ENCODE results near the gene GALNT9.
A peak's percentile ranks its signal among the peaks of the same experiment; 100 is the strongest.

The GALNT9 gene

GRCh38 chr12:132154341-132154761, 175.0 kb downstream of the GALNT9 start:
- peak; percentile 16 for ATAC-seq (ENCODE audit: insufficient read depth, low read depth)

DNA sequence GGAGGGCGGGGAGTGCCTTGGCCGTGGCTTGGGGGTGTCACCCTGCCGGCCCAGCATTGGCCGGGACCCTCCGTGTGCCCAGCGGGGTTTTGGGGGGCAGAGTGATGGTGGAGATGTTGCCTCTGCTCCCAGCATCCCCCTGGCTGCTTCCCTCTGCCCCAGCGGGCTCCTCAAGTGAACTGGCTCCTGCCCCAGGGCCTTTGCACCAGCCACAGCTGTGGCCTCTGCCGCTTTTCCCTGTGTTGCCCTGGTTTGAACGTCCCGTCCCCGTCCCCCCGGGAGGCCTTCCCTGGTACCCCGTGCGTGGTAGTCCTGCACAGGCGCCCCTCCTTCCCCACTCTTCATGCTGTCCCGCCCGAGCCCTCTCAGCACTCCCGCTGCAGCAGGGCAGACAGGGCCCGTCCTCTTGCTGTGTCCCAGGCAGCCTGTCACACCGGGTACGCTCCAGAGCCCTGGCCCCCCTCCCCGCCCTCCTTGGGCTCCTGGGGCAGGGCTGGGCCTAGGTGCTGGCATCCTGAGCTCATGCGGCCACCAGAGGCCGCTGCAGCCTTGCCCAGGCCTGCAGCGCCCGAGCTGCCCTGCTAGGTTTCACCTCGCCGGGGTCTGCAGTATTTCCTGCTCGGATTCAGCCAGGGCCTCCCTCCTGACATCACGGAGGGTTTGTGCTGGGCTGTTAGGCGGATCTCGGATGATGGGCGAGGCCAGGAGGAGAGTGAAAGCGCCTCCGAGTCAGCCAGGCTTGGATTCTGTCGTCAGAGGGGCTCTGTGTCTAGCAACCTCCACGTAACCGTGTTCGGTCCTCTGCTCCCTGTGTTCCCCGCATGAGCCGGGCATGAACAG, 175.7 kb downstream of the GALNT9 start:
- Histone ChIP-seq H3K4me2 (ENCODE audit: insufficient read depth, low read length) (no peak overlapping the region), H3K36me3 (ENCODE audit: insufficient read depth, low read length) (peaks cover 47% of the 10 kb centered on the region), H3K27ac (ENCODE audit: low read length) (no peak overlapping the region), H3K4me3 (ENCODE audit: low read depth in 1 of 2, low read length in 2 of 2) (no peak overlapping the region), H2AFZ (ENCODE audit: low read depth, low read length) (no peak overlapping the region), H3K9ac (ENCODE audit: low read depth, low read length) (no peak overlapping the region), H3K27me3 (ENCODE audit: insufficient read depth, low read length, poor library complexity) (no peaks in the 10 kb centered on the region), H3K79me2 (ENCODE audit: insufficient read depth, low read length) (no peaks in the 10 kb centered on the region), H3K4me1 (ENCODE audit: insufficient read depth, low read length) (peaks cover 4% of the 10 kb centered on the region; the same call in 1 of the 2 replicates), H3K9me3 (ENCODE audit: insufficient read depth, low read length, severe bottlenecking) (peaks cover 5% of the 10 kb centered on the region), H4K20me1 (ENCODE audit: insufficient read depth, low read length) (peaks cover 14% of the 10 kb centered on the region)
- ATAC-seq (ENCODE audit: insufficient read depth, low read depth) (peak; percentile 96), DNase-seq (peak; percentile 78)
- TF ChIP-seq EZH2 (IDR thresholded peaks at IDR 0.05; ENCODE audit: borderline replicate concordance, low read depth, low read length, severe bottlenecking), result no peak
- TF ChIP-seq, protein P1, sequence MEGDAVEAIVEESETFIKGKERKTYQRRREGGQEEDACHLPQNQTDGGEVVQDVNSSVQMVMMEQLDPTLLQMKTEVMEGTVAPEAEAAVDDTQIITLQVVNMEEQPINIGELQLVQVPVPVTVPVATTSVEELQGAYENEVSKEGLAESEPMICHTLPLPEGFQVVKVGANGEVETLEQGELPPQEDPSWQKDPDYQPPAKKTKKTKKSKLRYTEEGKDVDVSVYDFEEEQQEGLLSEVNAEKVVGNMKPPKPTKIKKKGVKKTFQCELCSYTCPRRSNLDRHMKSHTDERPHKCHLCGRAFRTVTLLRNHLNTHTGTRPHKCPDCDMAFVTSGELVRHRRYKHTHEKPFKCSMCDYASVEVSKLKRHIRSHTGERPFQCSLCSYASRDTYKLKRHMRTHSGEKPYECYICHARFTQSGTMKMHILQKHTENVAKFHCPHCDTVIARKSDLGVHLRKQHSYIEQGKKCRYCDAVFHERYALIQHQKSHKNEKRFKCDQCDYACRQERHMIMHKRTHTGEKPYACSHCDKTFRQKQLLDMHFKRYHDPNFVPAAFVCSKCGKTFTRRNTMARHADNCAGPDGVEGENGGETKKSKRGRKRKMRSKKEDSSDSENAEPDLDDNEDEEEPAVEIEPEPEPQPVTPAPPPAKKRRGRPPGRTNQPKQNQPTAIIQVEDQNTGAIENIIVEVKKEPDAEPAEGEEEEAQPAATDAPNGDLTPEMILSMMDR (IDR thresholded peaks at IDR 0.05; ENCODE audit: borderline replicate concordance, extremely low read depth, low read length, poor library complexity, severe bottlenecking), result peak; percentile 91

More at GRCh38 chr12:132154341-132154761, 175.0 kb downstream of the GALNT9 start:
- H3K79me2 ChIP-seq (ENCODE audit: insufficient read depth, low read length), result no peaks in the 10 kb centered on the region
- H2AFZ ChIP-seq (ENCODE audit: low read depth, low read length), result no peak overlapping the region
- no peak overlapping the region for H3K4me2 ChIP-seq (ENCODE audit: insufficient read depth, low read length)
- peaks cover 4% of the 10 kb centered on the region; the same call in 1 of the 2 replicates for H3K4me1 ChIP-seq (ENCODE audit: insufficient read depth, low read length)
- no peak overlapping the region for H3K9ac ChIP-seq (ENCODE audit: low read depth, low read length)
- TF ChIP-seq EZH2 (IDR thresholded peaks at IDR 0.05; ENCODE audit: borderline replicate concordance, low read depth, low read length, severe bottlenecking), result no peak
- TF ChIP-seq, protein P1 (IDR thresholded peaks at IDR 0.05; ENCODE audit: borderline replicate concordance, extremely low read depth, low read length, poor library complexity, severe bottlenecking), result no peak
- DNase-seq, result no peak
- peaks cover 47% of the 10 kb centered on the region for H3K36me3 ChIP-seq (ENCODE audit: insufficient read depth, low read length)
- H4K20me1 ChIP-seq (ENCODE audit: insufficient read depth, low read length), result peaks cover 14% of the 10 kb centered on the region
- no peaks in the 10 kb centered on the region for H3K27me3 ChIP-seq (ENCODE audit: insufficient read depth, low read length, poor library complexity)
- H3K4me3 ChIP-seq (ENCODE audit: low read depth in 1 of 2, low read length in 2 of 2), result no peak overlapping the region
- peaks cover 5% of the 10 kb centered on the region for H3K9me3 ChIP-seq (ENCODE audit: insufficient read depth, low read length, severe bottlenecking)
- H3K27ac ChIP-seq (ENCODE audit: low read length), result no peak overlapping the region

GRCh38 chr12:132152953-132153352, 176.4 kb downstream of the GALNT9 start:
- Histone ChIP-seq H3K9me3 (ENCODE audit: insufficient read depth, low read length, severe bottlenecking) (peaks cover 5% of the 10 kb centered on the region), H2AFZ (ENCODE audit: low read depth, low read length) (no peak overlapping the region), H3K9ac (ENCODE audit: low read depth, low read length) (no peak overlapping the region), H4K20me1 (ENCODE audit: insufficient read depth, low read length) (peaks cover 14% of the 10 kb centered on the region), H3K36me3 (ENCODE audit: insufficient read depth, low read length) (peaks cover 48% of the 10 kb centered on the region), H3K27ac (ENCODE audit: low read length) (no peak overlapping the region), H3K27me3 (ENCODE audit: insufficient read depth, low read length, poor library complexity) (no peaks in the 10 kb centered on the region), H3K79me2 (ENCODE audit: insufficient read depth, low read length) (peaks cover 5% of the 10 kb centered on the region), H3K4me3 (ENCODE audit: low read depth in 1 of 2, low read length in 2 of 2) (no peak overlapping the region), H3K4me1 (ENCODE audit: insufficient read depth, low read length) (peaks cover 4% of the 10 kb centered on the region; the same call in 1 of the 2 replicates), H3K4me2 (ENCODE audit: insufficient read depth, low read length) (no peak overlapping the region)
- DNase-seq (no peak), ATAC-seq (ENCODE audit: insufficient read depth, low read depth) (no peak)
- TF ChIP-seq, protein P1 (IDR thresholded peaks at IDR 0.05; ENCODE audit: borderline replicate concordance, extremely low read depth, low read length, poor library complexity, severe bottlenecking), result no peak
- no peak for TF ChIP-seq EZH2 (IDR thresholded peaks at IDR 0.05; ENCODE audit: borderline replicate concordance, low read depth, low read length, severe bottlenecking)

Data from DND-41 (cell line).